T-helper 9 cell (primary cell): Measurements from ENCODE around the gene UBA6.
"Not testable (repeated sequence)": the region's sequence is repeated elsewhere in the genome, so short reads cannot be mapped to it uniquely, and the experiment has no call there.

Experiments
- DNase-seq: peaks from one replicate; pipeline ENCODE4 v3.0.0-alpha.2; 2020
- total RNA-seq, 2 donors: gene quantifications; one replicate each; lab custom pipeline; 2026; lab: John Stamatoyannopoulos, UW

The UBA6 gene
- total RNA-seq: 70.5 to 136 reads per million in 2 donors

- DNase-seq: peak; percentile 96
These were observed at the start of gene UBA6 for GRCh38 chr4:67700738-67701516. Gene UBA6, minus strand, starts transcription at chr4:67701155. Its CDS starts 36 bp downstream, at chr4:67701119.

- DNase-seq: no peak
These were observed 49.7 kb upstream of the UBA6 start for GRCh38 chr4:67750691-67751090.

DNA sequence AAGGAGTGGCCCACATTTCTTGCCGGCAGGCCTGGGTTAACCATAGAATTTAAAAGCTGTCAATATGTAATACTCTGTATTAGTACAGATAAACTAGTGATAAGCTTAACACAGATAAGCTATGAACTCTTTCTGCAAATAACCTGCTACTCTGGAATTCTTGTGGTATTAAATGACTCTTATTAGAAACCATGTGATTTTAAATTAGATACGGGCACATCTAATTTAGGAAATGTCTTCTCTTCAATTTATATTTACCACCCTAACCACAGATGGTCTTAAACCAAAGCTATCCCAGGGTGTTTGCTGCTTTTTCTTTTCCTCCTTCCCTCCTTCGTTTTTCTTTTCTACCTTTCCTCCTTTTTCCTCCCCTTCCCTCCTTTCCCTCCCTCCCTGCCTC is 48.3 kb upstream of the UBA6 start:
- DNase-seq: no peak

- DNase-seq: no peak
These were observed 46.0 kb upstream of the UBA6 start for GRCh38 chr4:67746797-67747495.

- no peak for DNase-seq
These were observed 43.8 kb upstream of the UBA6 start for GRCh38 chr4:67744561-67745283.

GRCh38 chr4:67743194-67743593 is 42.2 kb upstream of the UBA6 start:
- no peak for DNase-seq

GRCh38 chr4:67736262-67736661 is 35.3 kb upstream of the UBA6 start:
- DNase-seq: no peak

DNA sequence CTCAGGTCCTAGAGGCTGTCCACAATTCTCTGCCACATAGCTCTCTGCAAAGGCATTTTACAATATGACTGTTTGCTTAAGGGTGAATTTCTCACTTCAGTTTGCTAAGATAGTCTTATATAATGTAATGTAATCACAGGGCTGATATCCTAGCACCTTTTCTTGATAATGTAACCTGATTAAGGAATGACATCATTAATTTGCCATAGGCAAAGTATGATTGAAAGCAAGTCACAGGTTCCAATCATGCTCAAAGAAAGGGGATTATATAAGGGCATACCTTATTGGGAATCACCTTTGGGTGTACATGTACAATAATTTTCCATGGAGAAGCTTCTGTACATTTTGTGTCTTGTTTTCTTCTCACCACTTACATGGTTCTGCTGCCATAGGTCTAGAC is 34.4 kb upstream of the UBA6 start:
- no peak for DNase-seq

DNA sequence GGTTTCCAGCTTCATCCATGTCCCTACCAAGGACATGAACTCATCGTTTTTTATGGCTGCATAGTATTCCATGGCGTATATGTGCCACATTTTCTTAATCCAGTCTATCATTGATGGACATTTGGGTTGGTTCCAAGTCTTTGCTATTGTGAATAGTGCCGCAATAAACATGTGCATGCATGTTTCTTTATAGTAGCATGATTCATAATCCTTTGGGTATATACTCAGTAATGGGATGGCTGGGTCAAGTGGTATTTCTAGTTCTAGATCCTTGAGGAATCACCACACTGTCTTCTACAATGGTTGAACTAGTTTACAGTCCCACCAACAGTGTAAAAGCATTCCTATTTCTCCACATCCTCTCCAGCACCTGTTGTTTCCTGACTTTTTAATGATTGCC is 29.6 kb upstream of the UBA6 start:
- DNase-seq: not testable (repeated sequence)

DNA sequence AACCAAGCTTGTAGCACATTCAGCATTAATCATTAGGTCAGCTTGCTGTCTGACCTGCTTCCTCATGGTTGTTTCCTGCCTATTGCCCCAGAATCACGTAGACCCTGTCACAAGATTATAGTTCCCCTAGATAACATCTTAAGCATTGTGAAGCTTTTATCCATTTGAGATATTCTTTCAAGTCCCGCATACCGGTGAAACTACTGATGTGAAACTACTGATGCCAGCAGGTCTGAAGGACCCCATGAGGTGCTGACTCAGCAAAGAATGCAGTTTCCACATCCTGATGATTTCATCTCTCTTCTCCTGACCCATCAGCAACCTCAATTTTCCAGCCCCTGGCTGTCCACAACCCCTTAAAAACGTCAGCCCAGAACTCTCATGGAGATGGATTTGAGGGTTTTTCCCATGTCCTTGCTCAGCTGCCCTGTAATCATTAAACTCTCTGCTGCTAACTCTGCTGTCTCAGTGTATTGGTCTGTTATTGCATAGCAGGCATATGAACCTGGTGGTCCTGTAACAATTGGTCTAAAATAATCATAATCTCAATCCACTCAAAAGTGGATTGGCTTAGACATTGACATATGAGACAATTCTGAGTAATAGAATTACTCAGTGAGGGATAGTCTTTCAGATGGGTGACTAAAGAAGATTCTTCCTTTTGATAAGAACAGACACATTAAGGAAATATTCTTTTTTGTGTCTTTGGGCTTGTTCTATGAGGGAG is 26.3 kb upstream of the UBA6 start:
- DNase-seq: no peak

DNA sequence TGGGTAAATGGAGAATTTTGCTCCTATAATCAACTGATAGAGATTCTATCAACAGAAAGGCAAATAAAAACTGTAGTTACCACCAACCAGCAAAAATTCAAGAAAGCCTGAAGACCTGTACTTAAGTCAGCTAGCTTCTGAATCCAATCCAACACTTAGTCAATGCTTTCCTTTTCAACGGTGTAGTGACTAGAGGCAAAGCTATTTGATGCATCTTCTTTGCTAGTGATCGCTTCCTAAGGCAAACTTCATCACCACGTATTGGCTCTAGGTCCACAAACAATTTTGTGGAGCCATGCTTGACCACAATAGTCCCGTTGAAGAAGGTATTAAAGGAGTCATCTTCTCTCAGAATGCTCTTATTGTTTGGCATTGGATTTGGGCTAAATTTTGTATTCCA is 25.0 kb upstream of the UBA6 start:
- no peak for DNase-seq

GRCh38 chr4:67725132-67725531 is 24.2 kb upstream of the UBA6 start:
- no peak for DNase-seq

DNA sequence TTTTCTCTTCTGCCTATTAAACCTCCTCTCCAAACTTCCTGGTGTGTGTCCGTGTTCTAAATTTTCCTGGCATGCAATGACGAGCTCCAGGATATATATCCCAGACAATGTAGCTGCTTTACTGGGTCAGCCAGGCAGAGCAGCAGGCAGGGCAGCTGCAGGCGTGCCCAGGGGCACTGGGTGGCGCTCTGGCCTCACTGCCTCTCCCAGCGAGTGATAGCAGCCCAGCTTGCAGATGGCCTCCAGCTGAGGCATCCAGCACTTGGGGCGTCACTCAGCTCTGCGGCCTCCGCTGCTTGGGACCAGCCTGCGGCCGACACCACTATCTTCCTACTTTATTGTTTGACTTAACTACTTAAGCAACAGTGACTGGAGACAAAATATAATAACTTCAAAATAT is 23.0 kb upstream of the UBA6 start:
- DNase-seq: no peak

DNA sequence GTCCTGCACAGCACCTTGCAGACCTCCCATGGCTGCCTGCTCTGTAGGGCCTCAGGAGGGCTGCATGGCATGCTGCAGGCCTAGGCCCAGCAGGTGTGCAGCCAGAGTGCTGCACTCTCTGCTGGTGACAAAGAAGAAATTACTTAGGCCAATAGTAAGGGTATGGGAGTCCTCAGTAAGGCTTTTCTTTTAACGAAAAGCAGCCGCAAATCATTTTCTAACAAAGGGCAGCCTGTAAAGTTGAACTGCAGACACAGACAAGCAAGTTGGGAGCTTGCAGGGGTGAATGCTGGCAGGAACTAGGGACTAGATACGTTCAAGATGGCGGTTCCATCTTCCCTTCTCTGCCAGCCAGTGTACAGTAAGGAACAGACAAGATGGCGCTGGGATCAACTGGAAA is 22.4 kb upstream of the UBA6 start:
- DNase-seq: no peak

GRCh38 chr4:67721770-67722597 is 21.0 kb upstream of the UBA6 start:
- no peak for DNase-seq

DNA sequence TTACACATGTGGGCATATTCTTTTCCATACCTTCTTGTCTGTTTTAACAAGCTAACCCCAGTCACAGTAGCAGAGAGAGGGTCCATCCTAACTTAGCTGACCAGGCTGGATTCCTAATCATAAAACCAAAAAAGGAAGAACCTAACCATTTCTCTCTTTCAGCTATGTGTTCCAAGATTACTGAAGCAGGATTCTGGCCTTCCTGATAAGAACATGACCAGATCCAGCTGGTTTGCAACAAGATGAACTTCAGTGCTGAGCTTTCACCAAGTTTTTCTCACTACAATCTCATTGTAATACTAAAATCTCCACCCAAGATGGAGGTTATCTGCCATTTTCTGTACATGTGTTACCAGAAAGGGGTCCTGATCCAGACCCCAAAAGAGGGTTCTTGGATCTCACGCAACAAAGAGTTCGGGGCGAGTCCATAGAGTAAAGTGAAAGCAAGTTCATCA is 20.4 kb upstream of the UBA6 start:
- no peak for DNase-seq

DNA sequence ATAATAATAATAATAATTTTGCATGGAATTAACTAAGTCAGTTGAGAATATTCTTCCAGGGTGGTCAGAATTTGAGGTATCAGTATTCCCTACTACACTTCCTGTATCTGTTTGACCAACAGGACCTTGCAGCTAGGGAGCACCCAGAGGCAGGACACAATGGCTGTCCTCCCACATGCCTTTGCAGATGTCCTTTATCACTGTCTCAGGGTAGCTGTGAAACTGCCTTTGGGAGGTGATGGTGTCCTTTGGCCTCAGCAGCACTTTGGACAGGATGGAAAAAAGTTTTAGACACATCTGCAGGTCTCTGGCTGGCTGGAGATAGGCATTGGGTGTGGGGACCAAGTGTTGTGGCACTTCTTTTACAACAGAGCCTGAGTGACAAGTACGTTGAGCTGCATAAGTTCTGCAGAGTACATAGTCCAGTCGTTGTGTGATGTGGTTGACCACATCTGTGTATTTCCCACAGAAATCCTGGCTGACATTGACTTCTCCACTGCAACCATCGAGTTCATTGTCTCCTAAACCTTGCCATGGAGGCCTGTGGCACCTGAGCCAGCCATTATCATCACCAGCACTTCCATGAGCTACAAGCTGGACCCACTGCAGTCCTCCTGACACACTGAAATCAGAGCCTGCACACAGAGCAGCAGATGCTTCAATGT is 19.1 kb upstream of the UBA6 start:
- DNase-seq: no peak

- DNase-seq: no peak
These were observed 17.9 kb upstream of the UBA6 start for GRCh38 chr4:67718848-67719247.

DNA sequence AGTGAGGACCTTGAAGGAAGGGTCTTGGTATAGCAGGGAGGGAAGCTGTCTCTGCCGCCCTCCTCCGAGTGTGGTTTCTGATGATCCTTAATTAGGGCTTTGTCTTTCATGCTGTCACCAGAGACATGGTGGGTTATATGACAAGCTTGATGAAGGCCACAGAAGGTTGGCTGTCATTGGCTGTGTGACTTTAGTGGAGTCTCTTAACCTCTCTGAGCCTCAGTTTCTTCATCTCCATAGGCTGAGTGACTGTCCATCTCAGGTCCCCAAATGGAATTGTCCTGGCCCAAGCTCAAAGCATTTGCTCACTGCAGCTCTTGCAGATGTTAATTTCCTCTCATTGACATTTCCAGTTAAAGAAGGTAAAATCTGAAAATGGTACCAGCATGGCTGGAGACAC is 16.6 kb upstream of the UBA6 start:
- no peak for DNase-seq

- no peak for DNase-seq
These were observed 14.0 kb upstream of the UBA6 start for GRCh38 chr4:67714955-67715354.

DNA sequence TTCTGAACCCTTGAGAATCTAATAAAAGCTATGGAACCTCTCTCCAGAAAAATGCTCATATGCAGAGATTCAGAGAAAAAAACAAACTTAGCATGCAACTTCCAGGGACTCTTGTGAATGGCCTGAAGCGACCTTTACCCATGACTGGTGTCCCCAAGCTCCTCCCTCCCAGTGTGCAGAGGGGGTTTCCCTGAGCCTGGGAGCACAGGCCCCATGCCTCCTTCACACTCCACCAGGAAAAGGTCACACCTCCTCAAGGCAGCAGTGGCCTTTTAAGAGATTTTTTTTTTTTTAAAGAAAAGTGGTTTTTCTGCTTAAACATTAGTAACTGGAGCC is 13.3 kb upstream of the UBA6 start:
- DNase-seq: no peak
